ENCODE results near the gene JUN.

- no peak for TF ChIP-seq CTCF (IDR thresholded peaks at IDR 0.05)
- TF ChIP-seq POLR2A (IDR thresholded peaks at IDR 0.05) = no peak
These were observed 48.3 kb downstream of the JUN start for GRCh38 chr1:58735586-58735985.
